K562 (cell line): Measurements from ENCODE around the gene CNIH1. TPM values are rescaled to one million over a fixed set of nuclear protein-coding genes. Genes with fewer than 3 reads are reported as not detected.

ENCODE experiments used
- ADNP ChIP-seq: fragments of 200-800 bp; sonication (Bioruptor generic); IDR thresholded peaks from 2 replicates; pipeline ENCODE4 v1.6.1; 2016; ENCODE audit warnings: missing genetic modification characterization, missing compliant biosample characterization
- BRF1 ChIP-seq: IDR thresholded peaks from 3 replicates; pipeline ENCODE4 v1.6.1; 2011; ENCODE audit warnings: borderline replicate concordance, mild to moderate bottlenecking; ENCODE audit not compliant: insufficient read length; ENCODE audit errors: extremely low read depth
- CAMTA2 ChIP-seq: fragments of 250-450 bp; sonication (Bioruptor Pico); conservative IDR thresholded peaks from 2 replicates; pipeline ENCODE4 v1.5.1; 2022
- CXXC5 ChIP-seq: fragments of 250-450 bp; sonication (Bioruptor Pico); IDR thresholded peaks from 2 replicates; pipeline ENCODE4 v1.8.0; 2022; ENCODE audit warnings: inconsistent platforms, mild to moderate bottlenecking, moderate library complexity
- DNMT1 ChIP-seq: fragments of 450-650 bp; IDR thresholded peaks from 2 replicates; pipeline ENCODE4 v1.6.1; 2016; ENCODE audit warnings: antibody characterized with exemption, mild to moderate bottlenecking
- FOSL1 ChIP-seq: fragments of 200-800 bp; sonication (Bioruptor generic); conservative IDR thresholded peaks from 2 replicates; pipeline ENCODE4 v1.6.1; 2016; ENCODE audit warnings: missing genetic modification characterization, missing compliant biosample characterization
- FOXA1 ChIP-seq: fragments of 450-650 bp; IDR thresholded peaks from 2 replicates; pipeline ENCODE4 v1.6.1; 2016; ENCODE audit warnings: mild to moderate bottlenecking, borderline replicate concordance
- FOXP1 ChIP-seq: sonication (generic); formaldehyde crosslinking; IDR thresholded peaks from 2 replicates; pipeline ENCODE4 v1.8.0; 2022; ENCODE audit warnings: mild to moderate bottlenecking, missing genetic modification reagents
- GATAD2B ChIP-seq: fragments of 450-650 bp; IDR thresholded peaks from 2 replicates; pipeline ENCODE4 v1.6.1; 2017; ENCODE audit warnings: mild to moderate bottlenecking, borderline replicate concordance
- HDAC8 ChIP-seq: fragments of 450-650 bp; IDR thresholded peaks from 2 replicates; pipeline ENCODE4 v1.6.1; 2016; ENCODE audit warnings: mild to moderate bottlenecking, missing genetic modification characterization, moderate library complexity, missing compliant biosample characterization
- MAX ChIP-seq: sonication (generic); formaldehyde crosslinking; IDR thresholded peaks from 2 replicates; pipeline ENCODE4 v1.9.0; 2022; ENCODE audit warnings: mild to moderate bottlenecking, missing genetic modification reagents
- MBD2 ChIP-seq: sonication (generic); IDR thresholded peaks from 2 replicates; pipeline ENCODE4 v1.6.1; 2016; ENCODE audit warnings: low read depth, borderline replicate concordance
- NFATC3 ChIP-seq: fragments of 450-650 bp; IDR thresholded peaks from 2 replicates; pipeline ENCODE4 v1.6.1; 2017; ENCODE audit warnings: mild to moderate bottlenecking
- NFIX ChIP-seq: fragments of 250-450 bp; sonication (Bioruptor Pico); IDR thresholded peaks from 2 replicates; pipeline ENCODE4 v1.4.0; 2020; ENCODE audit warnings: low read depth, mild to moderate bottlenecking, moderate library complexity
- PHF20 ChIP-seq: fragments of 450-650 bp; IDR thresholded peaks from 2 replicates; pipeline ENCODE4 v1.6.1; 2018; ENCODE audit not compliant: partially characterized antibody
- POLR2B ChIP-seq: fragments of 450-650 bp; IDR thresholded peaks from 2 replicates; pipeline ENCODE4 v1.6.1; 2018; ENCODE audit warnings: low read depth; ENCODE audit not compliant: partially characterized antibody
- POLR2H ChIP-seq: IDR thresholded peaks from 2 replicates; pipeline ENCODE4 v1.6.1; 2016; ENCODE audit warnings: missing genetic modification characterization, low read depth, mild to moderate bottlenecking, control low read depth, missing compliant biosample characterization, moderate library complexity
- PTTG1 ChIP-seq: fragments of 450-650 bp; IDR thresholded peaks from 2 replicates; pipeline ENCODE4 v1.6.1; 2016; ENCODE audit warnings: low read depth, mild to moderate bottlenecking, missing genetic modification characterization, missing compliant biosample characterization
- RBM25 ChIP-seq: fragments of 200-400 bp; formaldehyde crosslinking; IDR thresholded peaks from 2 replicates; pipeline ENCODE4 v1.6.1; 2018; ENCODE audit warnings: low read length, low read depth, moderate library complexity; ENCODE audit not compliant: severe bottlenecking
- RNF2 ChIP-seq: sonication (generic); IDR thresholded peaks from 2 replicates; pipeline ENCODE4 v1.6.1; 2016
- SETDB1 ChIP-seq: IDR thresholded peaks from one replicate; pipeline ENCODE4 v1.6.1; 2012; ENCODE audit warnings: low read length, control low read depth, inconsistent platforms
- SNIP1 ChIP-seq: fragments of 450-650 bp; IDR thresholded peaks from 2 replicates; pipeline ENCODE4 v1.7.1; 2017; ENCODE audit warnings: low read depth, mild to moderate bottlenecking
- SP2 ChIP-seq: IDR thresholded peaks from 2 replicates; pipeline ENCODE4 v1.6.1; 2011; ENCODE audit warnings: mild to moderate bottlenecking, low read depth, low read length, moderate library complexity; ENCODE audit not compliant: poor library complexity, severe bottlenecking; ENCODE audit errors: extremely low read depth
- SREBF1 ChIP-seq: fragments of 150-350 bp; IDR thresholded peaks from 2 replicates; pipeline ENCODE4 v1.6.1; 2014; ENCODE audit warnings: antibody characterized with exemption, low read depth, low read length, borderline replicate concordance
- SRSF3 ChIP-seq: fragments of 200-400 bp; formaldehyde crosslinking; IDR thresholded peaks from 2 replicates; pipeline ENCODE4 v1.6.1; 2016; ENCODE audit warnings: mild to moderate bottlenecking, low read length, moderate library complexity; ENCODE audit not compliant: insufficient read depth
- TCF15 ChIP-seq: fragments of 250-450 bp; sonication (Bioruptor Pico); IDR thresholded peaks from 2 replicates; pipeline ENCODE4 v1.8.0; 2022; ENCODE audit warnings: moderate library complexity, mild to moderate bottlenecking, inconsistent platforms
- TOE1 ChIP-seq, 2 experiments: fragments of 450-650 bp in 1 of 2; sonication (generic) in 1 of 2; formaldehyde crosslinking in 1 of 2; IDR thresholded peaks; 2 replicates each; pipeline versions ENCODE4 v1.7.1 to v1.8.0; 2016 to 2022; ENCODE audit warnings: borderline replicate concordance in 2 of 2, mild to moderate bottlenecking in 2 of 2, antibody characterized with exemption in 1 of 2, inconsistent platforms in 1 of 2, low read depth in 1 of 2, missing genetic modification reagents in 1 of 2, moderate library complexity in 1 of 2
- YBX1 ChIP-seq: fragments of 450-650 bp; IDR thresholded peaks from 2 replicates; pipeline ENCODE4 v1.7.1; 2016; ENCODE audit warnings: mild to moderate bottlenecking
- ZEB2 ChIP-seq: fragments of 450-650 bp; IDR thresholded peaks from 2 replicates; pipeline ENCODE4 v1.6.1; 2016
- ZFX ChIP-seq: sonication (generic); formaldehyde crosslinking; IDR thresholded peaks from 2 replicates; pipeline ENCODE4 v1.8.0; 2022; ENCODE audit warnings: mild to moderate bottlenecking, missing genetic modification reagents, moderate library complexity
- ZNF445 ChIP-seq: fragments of 250-450 bp; sonication (Bioruptor Pico); IDR thresholded peaks from 2 replicates; pipeline ENCODE4 v1.4.0; 2020; ENCODE audit warnings: low read depth, mild to moderate bottlenecking, moderate library complexity
- polyA plus RNA-seq, 8 experiments: library from polyadenylated mRNA; depleted of rRNA in 4 of 8; stranded (reverse) in 5 of 8; unstranded in 3 of 8; fragments of >200 nt; fragmentation: Nextera tagmentation in 2 of 8; fragmentation: Illumina TruSeq in 1 of 8; extraction: Ambion mirVana in 2 of 8; extraction: Trizol in 1 of 8; gene quantifications; 2 replicates each; pipeline versions ENCODE4 v1.2.1 to v1.2.3, GENCODE V29; 2011 to 2014; ENCODE audit warnings: inconsistent platforms in 1 of 8, missing spikeins in 1 of 8
- total RNA-seq, 7 experiments: library from RNA; depleted of rRNA in 6 of 7; stranded (reverse); fragments of >200 nt in 6 of 7; fragmentation: Illumina TruSeq in 2 of 7; extraction: Trizol in 2 of 7; gene quantifications; 2 replicates each; pipeline versions ENCODE4 v1.2.1 to v1.2.3, GENCODE V29; 2011 to 2021; ENCODE audit warnings: low replicate concordance in 1 of 7

Gene CNIH1
- total and polyA plus RNA-seq, 9 of the 15 experiments (the other 6 are each of a cell fraction or from before 2014, with no cell fraction given) = 13.9 to 283 (median 77.3) TPM

- TF ChIP-seq CAMTA2 (CRISPR knock-in tag) = no peak
- TF ChIP-seq RBM25 = peak; percentile 86
- TF ChIP-seq TOE1 (IDR thresholded peaks at IDR 0.05; ENCODE audit: borderline replicate concordance) = 0 out of 2 replicates have a peak, but pooled peaks have one; percentile 25
- no peak for TF ChIP-seq TOE1 (CRISPR knock-in tag; IDR thresholded peaks at IDR 0.05; ENCODE audit: borderline replicate concordance, low read depth)
- no peak for TF ChIP-seq NFIX (CRISPR knock-in tag)
- no peak for TF ChIP-seq DNMT1
- TF ChIP-seq MBD2 = peak; percentile 90
- TF ChIP-seq FOXA1 = no peak
- TF ChIP-seq RNF2 = no peak
- no peak for TF ChIP-seq HDAC8 (tag)
- no peak for TF ChIP-seq SETDB1
- TF ChIP-seq ZEB2 = no peak
- peak; percentile 77 for TF ChIP-seq ZFX
- TF ChIP-seq POLR2B = peak; percentile 79
- TF ChIP-seq MAX (CRISPR knock-in tag) = peak; percentile 78
- TF ChIP-seq POLR2H (tag) = peak; percentile 54; the same call in 1 of the 2 replicates
- no peak for TF ChIP-seq NFATC3
- peak; percentile 39 for TF ChIP-seq SP2
- no peak for TF ChIP-seq TCF15 (CRISPR knock-in tag)
- no peak for TF ChIP-seq YBX1
- TF ChIP-seq PHF20 = no peak
- no peak for TF ChIP-seq ZNF445 (CRISPR knock-in tag)
- TF ChIP-seq BRF1 = no peak
- TF ChIP-seq GATAD2B = peak; percentile 57; the same call in 1 of the 2 replicates
- no peak for TF ChIP-seq SRSF3
- TF ChIP-seq FOSL1 (tag) = no peak; the same call in 1 of the 2 replicates
- TF ChIP-seq SNIP1 = no peak
- TF ChIP-seq PTTG1 (tag) = no peak
- TF ChIP-seq ADNP (tag) = 0 out of 2 replicates have a peak, but pooled peaks have one; percentile 1
- peak; percentile 87 for TF ChIP-seq CXXC5 (CRISPR knock-in tag)
- no peak for TF ChIP-seq SREBF1
- no peak; the same call in 1 of the 2 replicates for TF ChIP-seq FOXP1
These were observed 44.5 kb downstream of the CNIH1 start, which contains the start of gene CDKN3 (continued) for GRCh38 chr14:54396493-54397335.
